ENCODE results near the gene FBXL7.

GRCh38 chr5:15577132-15577531, 77.2 kb downstream of the FBXL7 start:
- TF ChIP-seq PPARA (CRISPR knock-in tag; IDR thresholded peaks at IDR 0.05; ENCODE audit: borderline replicate concordance) (no peak), PATZ1 (CRISPR knock-in tag; IDR thresholded peaks at IDR 0.05; ENCODE audit: borderline replicate concordance) (no peak)
- TF ChIP-seq, protein P1, sequence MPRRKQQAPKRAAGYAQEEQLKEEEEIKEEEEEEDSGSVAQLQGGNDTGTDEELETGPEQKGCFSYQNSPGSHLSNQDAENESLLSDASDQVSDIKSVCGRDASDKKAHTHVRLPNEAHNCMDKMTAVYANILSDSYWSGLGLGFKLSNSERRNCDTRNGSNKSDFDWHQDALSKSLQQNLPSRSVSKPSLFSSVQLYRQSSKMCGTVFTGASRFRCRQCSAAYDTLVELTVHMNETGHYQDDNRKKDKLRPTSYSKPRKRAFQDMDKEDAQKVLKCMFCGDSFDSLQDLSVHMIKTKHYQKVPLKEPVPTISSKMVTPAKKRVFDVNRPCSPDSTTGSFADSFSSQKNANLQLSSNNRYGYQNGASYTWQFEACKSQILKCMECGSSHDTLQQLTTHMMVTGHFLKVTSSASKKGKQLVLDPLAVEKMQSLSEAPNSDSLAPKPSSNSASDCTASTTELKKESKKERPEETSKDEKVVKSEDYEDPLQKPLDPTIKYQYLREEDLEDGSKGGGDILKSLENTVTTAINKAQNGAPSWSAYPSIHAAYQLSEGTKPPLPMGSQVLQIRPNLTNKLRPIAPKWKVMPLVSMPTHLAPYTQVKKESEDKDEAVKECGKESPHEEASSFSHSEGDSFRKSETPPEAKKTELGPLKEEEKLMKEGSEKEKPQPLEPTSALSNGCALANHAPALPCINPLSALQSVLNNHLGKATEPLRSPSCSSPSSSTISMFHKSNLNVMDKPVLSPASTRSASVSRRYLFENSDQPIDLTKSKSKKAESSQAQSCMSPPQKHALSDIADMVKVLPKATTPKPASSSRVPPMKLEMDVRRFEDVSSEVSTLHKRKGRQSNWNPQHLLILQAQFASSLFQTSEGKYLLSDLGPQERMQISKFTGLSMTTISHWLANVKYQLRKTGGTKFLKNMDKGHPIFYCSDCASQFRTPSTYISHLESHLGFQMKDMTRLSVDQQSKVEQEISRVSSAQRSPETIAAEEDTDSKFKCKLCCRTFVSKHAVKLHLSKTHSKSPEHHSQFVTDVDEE (CRISPR knock-in tag; IDR thresholded peaks at IDR 0.05): no peak
